Fibroblast of pulmonary artery (primary cell): ENCODE measurements around the gene LAMTOR1.

Experiments used
- DNase-seq: peaks from one replicate; pipeline ENCODE4 v3.0.0-alpha.2; 2010; ENCODE audit warnings: low read depth
- H3K4me3 ChIP-seq: replicated peaks from 2 replicates; pipeline ENCODE4 v1.5.1; 2011; ENCODE audit warnings: low read depth, mild to moderate bottlenecking, control low read depth, low read length, moderate library complexity
- TF ChIP-seq, protein P1 (sequence below): IDR thresholded peaks from 2 replicates; pipeline ENCODE4 v1.5.1; 2011; ENCODE audit warnings: mild to moderate bottlenecking, control low read depth, low read length, inconsistent platforms; ENCODE audit errors: missing control alignments

LAMTOR1 gene

DNA sequence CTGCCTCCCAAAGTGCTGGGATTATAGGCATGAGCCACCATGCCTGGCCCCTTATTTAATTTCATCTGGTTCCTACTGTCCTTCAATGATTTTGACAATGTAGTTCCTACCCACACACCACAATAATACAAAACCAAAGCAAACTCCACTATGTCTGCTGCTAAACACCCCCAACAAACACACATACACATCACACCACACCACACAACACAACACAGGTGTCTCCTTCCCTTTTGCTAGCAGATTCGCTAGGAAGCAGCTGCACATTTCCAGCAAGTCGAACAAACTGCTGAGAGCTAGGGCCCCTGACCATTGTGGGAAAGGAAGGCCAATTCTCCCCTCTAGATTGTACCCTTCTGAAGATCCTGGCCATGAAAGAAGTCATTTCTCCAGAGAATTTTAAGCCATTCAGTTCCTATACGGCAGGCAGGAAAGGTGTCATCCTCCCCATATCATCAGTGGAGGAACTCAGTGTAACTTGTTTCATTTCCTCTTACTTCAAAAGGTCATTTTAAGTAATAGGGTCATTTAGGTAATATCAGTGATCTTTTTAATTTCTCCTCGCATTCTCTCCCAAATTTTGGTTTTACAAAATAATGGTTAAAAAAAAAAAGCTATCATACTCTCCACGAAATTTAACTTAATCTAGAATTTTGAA is 41.2 kb downstream of the LAMTOR1 start:
- no peak for DNase-seq
- TF ChIP-seq, protein P1, sequence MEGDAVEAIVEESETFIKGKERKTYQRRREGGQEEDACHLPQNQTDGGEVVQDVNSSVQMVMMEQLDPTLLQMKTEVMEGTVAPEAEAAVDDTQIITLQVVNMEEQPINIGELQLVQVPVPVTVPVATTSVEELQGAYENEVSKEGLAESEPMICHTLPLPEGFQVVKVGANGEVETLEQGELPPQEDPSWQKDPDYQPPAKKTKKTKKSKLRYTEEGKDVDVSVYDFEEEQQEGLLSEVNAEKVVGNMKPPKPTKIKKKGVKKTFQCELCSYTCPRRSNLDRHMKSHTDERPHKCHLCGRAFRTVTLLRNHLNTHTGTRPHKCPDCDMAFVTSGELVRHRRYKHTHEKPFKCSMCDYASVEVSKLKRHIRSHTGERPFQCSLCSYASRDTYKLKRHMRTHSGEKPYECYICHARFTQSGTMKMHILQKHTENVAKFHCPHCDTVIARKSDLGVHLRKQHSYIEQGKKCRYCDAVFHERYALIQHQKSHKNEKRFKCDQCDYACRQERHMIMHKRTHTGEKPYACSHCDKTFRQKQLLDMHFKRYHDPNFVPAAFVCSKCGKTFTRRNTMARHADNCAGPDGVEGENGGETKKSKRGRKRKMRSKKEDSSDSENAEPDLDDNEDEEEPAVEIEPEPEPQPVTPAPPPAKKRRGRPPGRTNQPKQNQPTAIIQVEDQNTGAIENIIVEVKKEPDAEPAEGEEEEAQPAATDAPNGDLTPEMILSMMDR = no peak
- no peak overlapping the region for H3K4me3 ChIP-seq

DNA sequence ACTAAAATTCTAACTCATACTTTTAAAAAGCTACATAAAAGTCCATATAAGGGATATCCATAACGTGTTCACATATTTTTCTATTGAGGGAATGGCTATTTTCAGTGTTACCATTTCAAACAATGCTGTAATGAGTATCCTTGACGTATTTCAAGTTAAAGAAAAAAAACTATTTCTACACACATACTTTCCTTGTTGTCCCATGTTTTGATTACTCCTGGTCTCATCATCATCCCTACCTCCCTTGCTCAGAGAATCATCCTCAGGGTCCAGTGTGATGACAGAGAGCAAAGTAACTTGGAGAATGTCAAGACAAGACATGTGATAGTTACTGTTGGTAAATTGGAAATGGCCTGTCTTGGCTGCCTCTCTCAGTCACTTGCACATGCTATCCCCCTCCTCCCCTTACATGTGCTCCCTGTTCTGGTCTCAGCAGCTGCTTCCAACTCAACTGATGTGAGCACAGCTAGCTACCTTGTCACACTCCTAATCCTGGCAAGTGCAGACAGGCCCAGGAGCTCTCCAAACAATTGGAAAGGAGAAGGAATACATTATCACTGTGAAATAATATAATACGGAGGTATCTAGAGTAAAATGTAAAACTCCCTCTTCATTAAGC is 44.6 kb downstream of the LAMTOR1 start:
- TF ChIP-seq, protein P1 = no peak
- H3K4me3 ChIP-seq = no peak overlapping the region
- DNase-seq = no peak

DNA sequence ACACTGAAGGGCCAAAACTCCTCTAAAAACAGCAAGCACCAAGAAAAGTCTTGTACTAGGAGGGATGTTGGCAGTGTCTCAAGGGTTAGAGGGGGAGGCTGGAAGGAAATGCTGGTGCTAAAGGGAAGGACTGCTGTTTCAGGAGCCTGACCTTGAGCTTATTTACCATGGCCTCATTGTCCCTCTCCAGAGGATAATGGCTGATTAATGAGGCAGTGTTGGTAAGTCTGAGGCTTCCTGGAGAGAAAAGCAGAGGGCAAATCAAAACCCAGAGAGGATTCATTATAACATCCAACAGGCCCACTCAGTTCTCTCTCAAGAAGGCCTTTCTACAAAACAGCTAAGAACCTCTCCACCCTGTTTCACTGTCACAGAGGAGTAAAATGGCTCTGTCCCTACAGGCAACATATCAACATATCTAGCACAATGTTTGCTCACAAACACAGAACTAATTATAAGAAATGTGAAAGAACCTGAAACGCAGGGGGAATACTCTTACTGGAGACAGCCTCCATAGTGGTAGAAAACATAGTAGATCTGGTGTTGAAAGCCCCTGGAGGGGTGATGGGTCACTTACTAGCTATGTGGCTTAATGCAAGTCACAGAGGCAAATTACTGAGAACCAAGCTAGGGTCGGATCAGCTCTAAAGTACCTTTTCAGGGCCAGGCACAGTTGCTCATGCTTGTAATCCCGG is 54.2 kb downstream of the LAMTOR1 start:
- no peak for DNase-seq
- TF ChIP-seq, protein P1 = no peak

More for the DNA sequence above, 54.2 kb downstream of the LAMTOR1 start:
- no peak overlapping the region for H3K4me3 ChIP-seq
